ENCODE measurements around the gene RNF111. TPM values are rescaled to one million over a fixed set of nuclear protein-coding genes. Genes with fewer than 3 reads are reported as not detected.

RNF111 gene
- total and polyA plus RNA-seq, 9 of the 15 experiments (the other 6 are each of a cell fraction or from before 2014, with no cell fraction given) = 7.9 to 26.0 (median 14.4) TPM

- H3K79me2 ChIP-seq (ENCODE audit: control insufficient read depth, insufficient read depth, low read length) = peaks cover 79% of the 10 kb centered on the region
- peaks cover 36% of the 10 kb centered on the region for H3K36me3 ChIP-seq (ENCODE audit: control insufficient read depth, insufficient read depth, low read length)
- TF ChIP-seq PATZ1 (CRISPR knock-in tag; IDR thresholded peaks at IDR 0.05; ENCODE audit: borderline replicate concordance) (no peak), PRDM10 (IDR thresholded peaks at IDR 0.05; ENCODE audit: partially characterized antibody) (no peak), SMAD1 (IDR thresholded peaks at IDR 0.05; ENCODE audit: low read depth, low read length, partially characterized antibody) (no peak)
- DNase-seq (ENCODE audit: extremely low read depth in 1 of 4, low spot score in 3 of 4) (no peak), ATAC-seq (no peak), FAIRE-seq (no peak)
- no peak overlapping the region for H2AFZ ChIP-seq (ENCODE audit: low read depth, low read length)
- H3K9ac ChIP-seq (ENCODE audit: insufficient read depth in 1 of 2, low read depth in 2 of 2, low read length in 2 of 2) = no peak overlapping the region
- 90% methylated on average over 4 of the region's 4 CpGs for WGBS (ENCODE audit: insufficient coverage, low coverage, missing lambda C conversion rate)
- ChIA-PET POLR2A (interaction anchor here (0.8 to 1.8 kb wide), 2 partner anchors 9 to 92 kb away, joined by 3 to 4 read pairs; no protein-coding TSS in a partner anchor), CTCF (ENCODE audit: low intra/inter-chr PET ratio) (no interaction called here)
- H3K9me3 ChIP-seq (replicated peaks; ENCODE audit: control insufficient read depth, insufficient read depth, low read depth, low read length) = no peaks in the 10 kb centered on the region
- H4K20me1 ChIP-seq (replicated peaks; ENCODE audit: control insufficient read depth, insufficient read depth, low read length) = no peaks in the 10 kb centered on the region
- no TSS peak for BruUV-seq (replicated peaks)
- H3K4me2 ChIP-seq (ENCODE audit: insufficient read depth, low read length) = no peak overlapping the region
- no peaks in the 10 kb centered on the region for H3K27me3 ChIP-seq (ENCODE audit: control insufficient read depth in 2 of 2, insufficient read depth in 2 of 2, low read length in 2 of 2)
- in situ Hi-C loops (cut with MboI) = no loop called here
- intact Hi-C loops (cut with micrococcal nuclease) = no loop called here
- H3K9me1 ChIP-seq (ENCODE audit: control insufficient read depth, insufficient read depth, low read length) = no peaks in the 10 kb centered on the region
- no peaks in the 10 kb centered on the region for H3K4me1 ChIP-seq (replicated peaks in 1 of 2; ENCODE audit: control insufficient read depth in 2 of 2, insufficient read depth in 2 of 2, low read length in 2 of 2)
- H3K4me3 ChIP-seq = no peak overlapping the region
- no peak overlapping the region for H3K27ac ChIP-seq (ENCODE audit: extremely low read depth, low read depth, low read length)
These were observed 41.0 kb downstream of the RNF111 start for GRCh38 chr15:59028387-59028955.

Measured in K562 (cell line).